Measurements from ENCODE around the gene PAXIP1. TPM values are rescaled to one million over a fixed set of nuclear protein-coding genes. Genes with fewer than 3 reads are reported as not detected.

PAXIP1 gene
- total RNA-seq, 1 donor from 2014 or later = 5.0 TPM

GRCh38 chr7:155000795-155001194 lies 2.1 kb downstream of the PAXIP1 start:
- Histone ChIP-seq H3K27me3 (ENCODE audit: control insufficient read depth, insufficient read depth, low read length) (no peaks in the 10 kb centered on the region), H3K36me3 (ENCODE audit: control insufficient read depth, insufficient read depth, low read length) (peaks cover 5% of the 10 kb centered on the region), H3K4me3 (ENCODE audit: low read depth, low read length) (no peak overlapping the region)
- DNase-seq (ENCODE audit: low read depth) (no peak), FAIRE-seq (no peak)
- TF ChIP-seq, protein P1, sequence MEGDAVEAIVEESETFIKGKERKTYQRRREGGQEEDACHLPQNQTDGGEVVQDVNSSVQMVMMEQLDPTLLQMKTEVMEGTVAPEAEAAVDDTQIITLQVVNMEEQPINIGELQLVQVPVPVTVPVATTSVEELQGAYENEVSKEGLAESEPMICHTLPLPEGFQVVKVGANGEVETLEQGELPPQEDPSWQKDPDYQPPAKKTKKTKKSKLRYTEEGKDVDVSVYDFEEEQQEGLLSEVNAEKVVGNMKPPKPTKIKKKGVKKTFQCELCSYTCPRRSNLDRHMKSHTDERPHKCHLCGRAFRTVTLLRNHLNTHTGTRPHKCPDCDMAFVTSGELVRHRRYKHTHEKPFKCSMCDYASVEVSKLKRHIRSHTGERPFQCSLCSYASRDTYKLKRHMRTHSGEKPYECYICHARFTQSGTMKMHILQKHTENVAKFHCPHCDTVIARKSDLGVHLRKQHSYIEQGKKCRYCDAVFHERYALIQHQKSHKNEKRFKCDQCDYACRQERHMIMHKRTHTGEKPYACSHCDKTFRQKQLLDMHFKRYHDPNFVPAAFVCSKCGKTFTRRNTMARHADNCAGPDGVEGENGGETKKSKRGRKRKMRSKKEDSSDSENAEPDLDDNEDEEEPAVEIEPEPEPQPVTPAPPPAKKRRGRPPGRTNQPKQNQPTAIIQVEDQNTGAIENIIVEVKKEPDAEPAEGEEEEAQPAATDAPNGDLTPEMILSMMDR (IDR thresholded peaks at IDR 0.05; ENCODE audit: insufficient read depth, low read length, severe bottlenecking) = peak; percentile 19

- Histone ChIP-seq H3K27me3 (ENCODE audit: control insufficient read depth, insufficient read depth, low read length) (no peaks in the 10 kb centered on the region), H3K4me3 (ENCODE audit: low read depth, low read length) (no peak overlapping the region), H3K36me3 (ENCODE audit: control insufficient read depth, insufficient read depth, low read length) (peaks cover 5% of the 10 kb centered on the region)
- TF ChIP-seq, protein P1 (IDR thresholded peaks at IDR 0.05; ENCODE audit: insufficient read depth, low read length, severe bottlenecking) = no peak
- no peak for FAIRE-seq
- no peak for DNase-seq (ENCODE audit: low read depth)
These were observed 4.4 kb downstream of the PAXIP1 start for GRCh38 chr7:154998481-154998880.

DNA sequence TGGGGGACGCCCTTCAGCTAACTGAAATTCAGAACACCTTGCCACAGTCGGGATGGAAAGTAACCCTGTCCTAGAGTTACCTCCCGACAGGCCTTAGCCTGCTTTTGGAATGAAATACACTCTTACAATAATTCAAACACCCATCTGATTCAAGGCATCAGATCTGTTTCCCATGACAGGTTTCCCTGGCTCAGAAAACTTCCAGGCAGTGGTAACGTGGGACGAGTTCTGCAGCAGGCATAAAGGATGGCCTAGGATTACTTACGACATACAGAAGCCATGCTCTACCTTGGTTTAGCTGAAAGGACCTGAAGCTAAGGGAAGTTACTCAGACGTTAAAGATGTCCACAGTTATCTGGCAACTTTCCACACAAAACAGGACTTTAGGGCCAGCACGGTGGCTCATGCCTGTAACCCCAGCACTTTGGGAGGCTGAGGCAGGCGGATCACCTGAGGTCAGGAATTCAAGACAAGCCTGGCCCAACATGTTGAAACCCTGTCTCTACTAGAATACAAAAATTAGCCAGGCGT lies 5.0 kb downstream of the PAXIP1 start:
- H3K36me3 ChIP-seq (ENCODE audit: control insufficient read depth, insufficient read depth, low read length) = peaks cover 5% of the 10 kb centered on the region
- FAIRE-seq (no peak), DNase-seq (ENCODE audit: low read depth) (peak; percentile 75)
- H3K27me3 ChIP-seq (ENCODE audit: control insufficient read depth, insufficient read depth, low read length) = no peaks in the 10 kb centered on the region
- TF ChIP-seq, protein P1 (IDR thresholded peaks at IDR 0.05; ENCODE audit: insufficient read depth, low read length, severe bottlenecking) = no peak
- H3K4me3 ChIP-seq (ENCODE audit: low read depth, low read length) = no peak overlapping the region

- FAIRE-seq = no peak
- H3K4me3 ChIP-seq (ENCODE audit: low read depth, low read length) = no peak overlapping the region
- peaks cover 5% of the 10 kb centered on the region for H3K36me3 ChIP-seq (ENCODE audit: control insufficient read depth, insufficient read depth, low read length)
- no peaks in the 10 kb centered on the region for H3K27me3 ChIP-seq (ENCODE audit: control insufficient read depth, insufficient read depth, low read length)
- DNase-seq (ENCODE audit: low read depth) = no peak
- TF ChIP-seq, protein P1 (IDR thresholded peaks at IDR 0.05; ENCODE audit: insufficient read depth, low read length, severe bottlenecking) = no peak
These were observed 6.2 kb downstream of the PAXIP1 start for GRCh38 chr7:154996756-154997155.

- TF ChIP-seq, protein P1 (IDR thresholded peaks at IDR 0.05; ENCODE audit: insufficient read depth, low read length, severe bottlenecking) = no peak
- Histone ChIP-seq H3K4me3 (ENCODE audit: low read depth, low read length) (no peak overlapping the region), H3K36me3 (ENCODE audit: control insufficient read depth, insufficient read depth, low read length) (peaks cover 5% of the 10 kb centered on the region), H3K27me3 (ENCODE audit: control insufficient read depth, insufficient read depth, low read length) (no peaks in the 10 kb centered on the region)
- FAIRE-seq (no peak), DNase-seq (ENCODE audit: low read depth) (no peak)
These were observed 6.8 kb downstream of the PAXIP1 start for GRCh38 chr7:154996101-154996500.

GRCh38 chr7:154994996-154995395 lies 7.9 kb downstream of the PAXIP1 start:
- no peaks in the 10 kb centered on the region for H3K27me3 ChIP-seq (ENCODE audit: control insufficient read depth, insufficient read depth, low read length)
- TF ChIP-seq, protein P1 (IDR thresholded peaks at IDR 0.05; ENCODE audit: insufficient read depth, low read length, severe bottlenecking) = no peak
- peaks cover 5% of the 10 kb centered on the region for H3K36me3 ChIP-seq (ENCODE audit: control insufficient read depth, insufficient read depth, low read length)
- FAIRE-seq = no peak
- no peak for DNase-seq (ENCODE audit: low read depth)
- no peak overlapping the region for H3K4me3 ChIP-seq (ENCODE audit: low read depth, low read length)
